HepG2 (cell line): ENCODE measurements around the gene ACAT2. TPM values are rescaled to one million over a fixed set of nuclear protein-coding genes. Genes with fewer than 3 reads are reported as not detected.

Experiments used
- CBX5 ChIP-seq: sonication (generic); formaldehyde crosslinking; IDR thresholded peaks from 2 replicates; pipeline ENCODE4 v1.4.0; 2020; ENCODE audit warnings: missing genetic modification reagents, borderline replicate concordance
- EHMT2 ChIP-seq: fragments of 200-600 bp; sonication (generic); IDR thresholded peaks from 2 replicates; pipeline ENCODE4 v1.7.0; 2017; ENCODE audit warnings: antibody characterized with exemption, low read depth, low read length, borderline replicate concordance
- HES4 ChIP-seq: sonication (generic); formaldehyde crosslinking; IDR thresholded peaks from 2 replicates; pipeline ENCODE4 v1.9.0; 2021; ENCODE audit warnings: mild to moderate bottlenecking, missing genetic modification reagents, borderline replicate concordance
- HNRNPL ChIP-seq: fragments of 200-400 bp; formaldehyde crosslinking; IDR thresholded peaks from 2 replicates; pipeline ENCODE4 v1.6.1; 2017; ENCODE audit warnings: mild to moderate bottlenecking, low read depth, low read length
- MYC ChIP-seq: sonication (generic); formaldehyde crosslinking; IDR thresholded peaks from 2 replicates; pipeline ENCODE4 v1.9.0; 2021; ENCODE audit warnings: missing genetic modification reagents, borderline replicate concordance
- NCOA1 ChIP-seq: sonication (generic); formaldehyde crosslinking; IDR thresholded peaks from 2 replicates; pipeline ENCODE4 v1.9.0; 2021; ENCODE audit warnings: missing genetic modification reagents
- NFIC ChIP-seq: IDR thresholded peaks from 2 replicates; pipeline ENCODE4 v1.6.1; 2012; ENCODE audit warnings: mild to moderate bottlenecking, low read length, inconsistent platforms
- SAP130 ChIP-seq: IDR thresholded peaks from 2 replicates; pipeline ENCODE4 v1.6.1; 2016; ENCODE audit warnings: low read depth
- ZNF20 ChIP-seq: sonication (generic); formaldehyde crosslinking; IDR thresholded peaks from 2 replicates; pipeline ENCODE4 v1.4.0; 2020; ENCODE audit warnings: mild to moderate bottlenecking, moderate library complexity, missing genetic modification reagents
- ZNF562 ChIP-seq: sonication (generic); formaldehyde crosslinking; IDR thresholded peaks from 2 replicates; pipeline ENCODE4 v1.8.0; 2022; ENCODE audit warnings: missing genetic modification reagents, borderline replicate concordance
- ZNF572 ChIP-seq: sonication (generic); formaldehyde crosslinking; IDR thresholded peaks from 2 replicates; pipeline ENCODE4 v1.5.1; 2020; ENCODE audit warnings: mild to moderate bottlenecking, missing genetic modification reagents
- ZNF589 ChIP-seq: sonication (generic); formaldehyde crosslinking; conservative IDR thresholded peaks from 2 replicates; pipeline ENCODE4 v1.8.0; 2022; ENCODE audit warnings: mild to moderate bottlenecking, moderate library complexity, missing genetic modification reagents
- ZNF598 ChIP-seq: sonication (generic); formaldehyde crosslinking; IDR thresholded peaks from 2 replicates; pipeline ENCODE4 v1.5.1; 2020; ENCODE audit warnings: mild to moderate bottlenecking, missing genetic modification reagents, borderline replicate concordance
- ZNF83 ChIP-seq: sonication (generic); formaldehyde crosslinking; IDR thresholded peaks from 2 replicates; pipeline ENCODE4 v1.4.0; 2020; ENCODE audit warnings: missing genetic modification reagents, mild to moderate bottlenecking, borderline replicate concordance
- polyA plus RNA-seq, 8 experiments: library from polyadenylated mRNA; depleted of rRNA in 3 of 8; stranded (reverse) in 7 of 8; unstranded in 1 of 8; fragments of >200 nt; fragmentation: Illumina TruSeq in 4 of 8; extraction: Trizol in 4 of 8; gene quantifications; 2 replicates each; pipeline versions ENCODE4 v1.2.1 to v1.2.3, GENCODE V29; 2011 to 2016; ENCODE audit warnings: low read depth in 4 of 8, missing spikeins in 1 of 8, mixed read lengths in 1 of 8; ENCODE audit not compliant: insufficient read depth in 1 of 8
- total RNA-seq, 5 experiments: library from RNA; depleted of rRNA; stranded (reverse); fragments of >200 nt; fragmentation: Illumina TruSeq; extraction: Trizol; gene quantifications; 2 replicates each; pipeline ENCODE4 v1.2.3, GENCODE V29; 2016; ENCODE audit warnings: low read depth in 1 of 5
- TF ChIP-seq, protein P1 (sequence below): sonication (generic); formaldehyde crosslinking; IDR thresholded peaks from 2 replicates; pipeline ENCODE4 v1.8.0; 2022; ENCODE audit warnings: missing genetic modification reagents, mild to moderate bottlenecking, inconsistent platforms, borderline replicate concordance
- TF ChIP-seq, protein P2 (sequence below): fragments of 450-650 bp; IDR thresholded peaks from 2 replicates; pipeline ENCODE4 v1.6.1; 2017; ENCODE audit warnings: mild to moderate bottlenecking
- TF ChIP-seq, protein P3 (sequence below): sonication (generic); formaldehyde crosslinking; IDR thresholded peaks from 2 replicates; pipeline ENCODE4 v1.8.1; 2023; ENCODE audit warnings: mild to moderate bottlenecking, inconsistent platforms, moderate library complexity, missing genetic modification reagents, borderline replicate concordance
- TF ChIP-seq, protein P4 (sequence below): IDR thresholded peaks from 2 replicates; pipeline ENCODE4 v1.6.1; 2016; ENCODE audit warnings: missing compliant biosample characterization, missing genetic modification reagents, borderline replicate concordance
- TF ChIP-seq, protein P5 (sequence below): sonication (generic); formaldehyde crosslinking; IDR thresholded peaks from 2 replicates; pipeline ENCODE4 v1.4.0; 2020; ENCODE audit warnings: missing genetic modification reagents

ACAT2 gene
- total and polyA plus RNA-seq, 2 of the 13 experiments (the other 11 are each of a cell fraction or from before 2014, with no cell fraction given) = 121 to 534 TPM

DNA sequence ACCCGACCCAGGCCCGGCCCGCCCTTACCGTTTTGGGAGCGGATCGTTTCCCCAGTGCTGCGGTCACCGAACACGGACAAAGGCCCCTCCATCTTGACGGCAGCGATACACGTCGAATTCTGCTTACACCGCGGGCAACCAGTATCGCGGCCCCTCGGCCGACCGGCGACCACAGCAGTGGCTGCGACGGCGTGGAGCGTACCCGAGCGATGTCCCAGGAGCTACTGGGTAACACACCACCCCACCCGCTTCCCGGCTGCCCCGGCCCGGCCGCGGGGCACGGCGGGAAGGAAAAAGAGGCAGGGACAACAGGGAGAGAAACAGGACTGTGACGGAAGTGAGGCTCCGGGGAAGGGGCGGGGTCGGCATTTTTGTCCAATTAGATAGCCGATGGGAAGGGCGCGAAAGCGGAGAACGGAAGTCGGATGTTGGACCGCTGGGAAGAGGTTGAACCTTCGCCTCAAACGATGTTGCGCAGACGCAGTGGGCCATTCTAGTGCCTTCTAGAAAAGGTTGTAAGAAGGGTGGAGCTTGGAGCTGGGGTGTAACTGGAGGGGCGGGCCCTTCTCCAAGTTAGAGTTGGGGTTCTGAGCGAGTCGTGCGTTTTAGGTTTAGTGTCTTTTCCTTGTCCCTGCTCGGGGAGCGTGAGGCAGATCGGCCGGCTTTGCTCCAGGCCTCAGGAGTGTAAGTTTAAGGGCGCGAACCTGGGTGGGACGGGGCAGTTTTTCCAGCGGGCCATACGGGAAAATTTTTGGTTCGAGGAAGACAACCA lies 27.7 kb downstream of the ACAT2 start, which contains the start of gene TCP1 (continued):
- TF ChIP-seq, protein P1, sequence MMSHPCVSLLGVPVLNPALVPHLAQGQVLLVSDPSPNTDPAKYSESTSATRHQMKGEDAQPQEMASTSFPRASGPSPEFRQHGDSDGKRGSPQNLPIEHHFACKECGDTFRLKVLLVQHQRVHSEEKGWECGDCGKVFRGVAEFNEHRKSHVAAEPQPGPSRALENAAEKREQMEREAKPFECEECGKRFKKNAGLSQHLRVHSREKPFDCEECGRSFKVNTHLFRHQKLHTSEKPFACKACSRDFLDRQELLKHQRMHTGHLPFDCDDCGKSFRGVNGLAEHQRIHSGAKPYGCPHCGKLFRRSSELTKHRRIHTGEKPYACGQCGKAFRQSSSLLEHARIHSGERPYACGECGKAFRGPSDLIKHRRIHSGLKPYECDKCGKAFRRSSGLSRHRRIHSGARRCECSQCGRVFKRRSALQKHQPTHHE (CRISPR knock-in tag) = no peak
- TF ChIP-seq HNRNPL (peak; percentile 55; the same call in 1 of the 2 replicates), ZNF562 (CRISPR knock-in tag) (peak; percentile 74; the same call in 1 of the 2 replicates), ZNF83 (no peak; the same call in 1 of the 2 replicates), ZNF598 (peak; percentile 75), NCOA1 (CRISPR knock-in tag) (no peak), SAP130 (CRISPR knock-in tag) (peak; percentile 88), MYC (CRISPR knock-in tag) (no peak; the same call in 1 of the 2 replicates), CBX5 (peak; percentile 85), HES4 (CRISPR knock-in tag) (peak; percentile 13; the same call in 1 of the 2 replicates), ZNF20 (0 out of 2 replicates have a peak, but pooled peaks have one; percentile 50), ZNF572 (peak; percentile 98), NFIC (no peak), ZNF589 (peak; percentile 94), EHMT2 (no peak)
- TF ChIP-seq, protein P2, sequence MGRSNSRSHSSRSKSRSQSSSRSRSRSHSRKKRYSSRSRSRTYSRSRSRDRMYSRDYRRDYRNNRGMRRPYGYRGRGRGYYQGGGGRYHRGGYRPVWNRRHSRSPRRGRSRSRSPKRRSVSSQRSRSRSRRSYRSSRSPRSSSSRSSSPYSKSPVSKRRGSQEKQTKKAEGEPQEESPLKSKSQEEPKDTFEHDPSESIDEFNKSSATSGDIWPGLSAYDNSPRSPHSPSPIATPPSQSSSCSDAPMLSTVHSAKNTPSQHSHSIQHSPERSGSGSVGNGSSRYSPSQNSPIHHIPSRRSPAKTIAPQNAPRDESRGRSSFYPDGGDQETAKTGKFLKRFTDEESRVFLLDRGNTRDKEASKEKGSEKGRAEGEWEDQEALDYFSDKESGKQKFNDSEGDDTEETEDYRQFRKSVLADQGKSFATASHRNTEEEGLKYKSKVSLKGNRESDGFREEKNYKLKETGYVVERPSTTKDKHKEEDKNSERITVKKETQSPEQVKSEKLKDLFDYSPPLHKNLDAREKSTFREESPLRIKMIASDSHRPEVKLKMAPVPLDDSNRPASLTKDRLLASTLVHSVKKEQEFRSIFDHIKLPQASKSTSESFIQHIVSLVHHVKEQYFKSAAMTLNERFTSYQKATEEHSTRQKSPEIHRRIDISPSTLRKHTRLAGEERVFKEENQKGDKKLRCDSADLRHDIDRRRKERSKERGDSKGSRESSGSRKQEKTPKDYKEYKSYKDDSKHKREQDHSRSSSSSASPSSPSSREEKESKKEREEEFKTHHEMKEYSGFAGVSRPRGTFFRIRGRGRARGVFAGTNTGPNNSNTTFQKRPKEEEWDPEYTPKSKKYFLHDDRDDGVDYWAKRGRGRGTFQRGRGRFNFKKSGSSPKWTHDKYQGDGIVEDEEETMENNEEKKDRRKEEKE = no peak
- TF ChIP-seq, protein P3, sequence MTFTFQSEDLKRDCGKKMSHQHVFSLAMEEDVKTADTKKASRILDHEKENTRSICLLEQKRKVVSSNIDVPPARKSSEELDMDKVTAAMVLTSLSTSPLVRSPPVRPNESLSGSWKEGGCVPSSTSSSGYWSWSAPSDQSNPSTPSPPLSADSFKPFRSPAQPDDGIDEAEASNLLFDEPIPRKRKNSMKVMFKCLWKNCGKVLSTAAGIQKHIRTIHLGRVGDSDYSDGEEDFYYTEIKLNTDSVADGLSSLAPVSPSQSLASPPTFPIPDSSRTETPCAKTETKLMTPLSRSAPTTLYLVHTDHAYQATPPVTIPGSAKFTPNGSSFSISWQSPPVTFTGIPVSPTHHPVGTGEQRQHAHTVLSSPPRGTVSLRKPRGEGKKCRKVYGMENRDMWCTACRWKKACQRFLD (CRISPR knock-in tag) = no peak; the same call in 1 of the 2 replicates
- TF ChIP-seq, protein P4, sequence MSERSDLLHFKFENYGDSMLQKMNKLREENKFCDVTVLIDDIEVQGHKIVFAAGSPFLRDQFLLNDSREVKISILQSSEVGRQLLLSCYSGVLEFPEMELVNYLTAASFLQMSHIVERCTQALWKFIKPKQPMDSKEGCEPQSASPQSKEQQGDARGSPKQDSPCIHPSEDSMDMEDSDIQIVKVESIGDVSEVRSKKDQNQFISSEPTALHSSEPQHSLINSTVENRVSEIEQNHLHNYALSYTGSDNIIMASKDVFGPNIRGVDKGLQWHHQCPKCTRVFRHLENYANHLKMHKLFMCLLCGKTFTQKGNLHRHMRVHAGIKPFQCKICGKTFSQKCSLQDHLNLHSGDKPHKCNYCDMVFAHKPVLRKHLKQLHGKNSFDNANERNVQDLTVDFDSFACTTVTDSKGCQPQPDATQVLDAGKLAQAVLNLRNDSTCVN (CRISPR knock-in tag) = peak; percentile 95
- TF ChIP-seq, protein P5, sequence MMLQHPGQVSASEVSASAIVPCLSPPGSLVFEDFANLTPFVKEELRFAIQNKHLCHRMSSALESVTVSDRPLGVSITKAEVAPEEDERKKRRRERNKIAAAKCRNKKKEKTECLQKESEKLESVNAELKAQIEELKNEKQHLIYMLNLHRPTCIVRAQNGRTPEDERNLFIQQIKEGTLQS (CRISPR knock-in tag) = 0 out of 2 replicates have a peak, but pooled peaks have one; percentile 23
